GM21360 (cell line): ENCODE data around the gene TOB1.
A peak's percentile ranks its signal among the peaks of the same experiment; 100 is the strongest.

Source experiments
- ATAC-seq: cut with Tn5 transposase; IDR thresholded peaks from one replicate; pipeline ENCODE4 v1.9.1; 2021; ENCODE audit warnings: mild to moderate bottlenecking, moderate library complexity; ENCODE audit not compliant: unreplicated experiment

Gene TOB1

GRCh38 chr17:50832864-50833381, 33.2 kb downstream of the TOB1 start:
- no peak for ATAC-seq

DNA sequence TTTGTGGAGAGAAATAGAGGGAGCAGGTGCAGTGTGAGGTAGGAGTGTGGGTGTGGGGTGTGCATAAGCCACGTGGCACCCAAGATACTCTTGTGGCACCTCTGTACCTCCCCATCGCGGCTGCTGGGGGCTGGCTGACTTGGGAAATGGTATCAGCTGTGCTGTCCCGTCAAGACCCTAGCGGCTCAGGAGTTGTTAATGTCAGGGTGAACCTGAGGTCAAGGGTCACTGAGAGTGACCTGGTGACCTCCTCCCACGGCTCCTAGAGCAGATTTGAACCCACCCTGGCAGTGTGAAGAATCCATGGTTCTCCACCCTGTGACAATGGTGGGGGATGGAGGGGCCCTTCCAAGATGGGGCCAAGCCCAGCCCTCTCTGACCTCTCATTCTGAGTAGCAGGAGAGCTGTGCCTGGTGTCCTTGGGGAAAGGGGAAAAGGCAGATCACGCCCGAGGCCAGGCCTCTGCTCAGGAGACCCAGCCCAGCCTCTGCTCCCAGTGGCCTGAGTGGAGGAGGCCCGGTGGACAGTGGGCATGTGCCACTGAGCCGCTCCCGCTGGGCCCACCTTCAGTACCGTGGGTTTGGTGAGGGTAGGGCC, 33.8 kb downstream of the TOB1 start:
- no peak for ATAC-seq

DNA sequence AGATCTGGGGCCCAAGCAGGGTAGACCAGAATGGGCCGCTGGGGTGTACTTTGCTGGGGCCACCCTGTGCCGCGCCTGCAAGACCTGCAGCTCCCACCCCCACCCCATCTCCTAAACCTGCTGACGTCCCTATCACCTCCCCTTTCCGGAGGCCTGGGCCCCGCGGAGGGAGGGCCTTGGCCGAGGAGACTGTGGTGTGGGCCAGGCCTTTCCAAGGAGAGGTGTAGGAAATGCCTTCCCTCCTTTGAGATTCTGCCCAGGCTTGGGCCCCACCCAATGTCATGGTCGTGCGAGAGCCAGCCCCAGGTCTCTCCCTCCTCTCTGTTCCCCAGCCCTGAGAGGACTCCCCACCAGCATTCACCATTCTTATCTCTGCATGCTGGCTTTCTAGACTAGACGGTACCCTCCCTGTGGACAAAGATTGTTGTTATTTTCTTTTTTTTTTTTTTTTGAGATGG, 34.7 kb downstream of the TOB1 start:
- ATAC-seq: no peak

DNA sequence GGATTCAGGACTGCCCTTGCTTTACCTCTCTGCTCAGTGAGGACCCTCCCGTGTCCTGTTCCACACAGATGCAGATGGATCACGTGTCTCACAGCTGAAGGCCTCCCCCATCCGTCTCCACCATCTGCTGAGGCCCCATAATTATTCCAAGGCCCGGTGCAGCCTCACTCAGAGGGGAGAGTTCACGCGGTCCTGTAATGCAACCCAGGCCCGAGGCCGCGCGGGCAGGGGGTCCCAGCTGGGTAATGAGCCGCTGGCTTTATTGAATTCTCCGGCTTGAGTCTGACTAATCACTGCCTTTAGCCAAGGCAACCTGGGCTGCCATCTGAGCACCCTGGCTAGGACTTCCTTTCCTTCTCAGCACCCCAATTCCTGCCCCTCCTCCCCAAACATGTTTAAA, 35.2 kb downstream of the TOB1 start:
- ATAC-seq: no peak

DNA sequence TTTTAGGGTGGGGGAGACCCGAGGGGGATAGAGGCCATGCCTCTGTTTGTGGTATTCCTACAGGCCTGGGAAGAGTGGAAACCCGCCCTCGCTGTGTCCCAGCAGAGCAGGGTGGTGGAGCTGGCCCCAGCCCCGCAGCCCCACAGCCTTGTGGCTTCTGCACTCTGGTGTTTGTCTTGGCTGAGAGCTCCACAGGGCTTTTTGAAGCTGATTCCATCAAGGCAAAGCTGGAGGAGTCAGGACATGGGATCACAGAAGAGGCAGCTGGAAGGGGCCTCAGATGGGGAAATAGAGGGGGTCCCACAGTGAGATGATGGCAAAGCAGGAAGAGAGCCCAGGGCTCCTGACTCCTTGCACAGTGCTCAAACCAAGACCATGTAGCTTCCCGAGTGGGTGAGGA, 35.8 kb downstream of the TOB1 start:
- ATAC-seq: no peak

DNA sequence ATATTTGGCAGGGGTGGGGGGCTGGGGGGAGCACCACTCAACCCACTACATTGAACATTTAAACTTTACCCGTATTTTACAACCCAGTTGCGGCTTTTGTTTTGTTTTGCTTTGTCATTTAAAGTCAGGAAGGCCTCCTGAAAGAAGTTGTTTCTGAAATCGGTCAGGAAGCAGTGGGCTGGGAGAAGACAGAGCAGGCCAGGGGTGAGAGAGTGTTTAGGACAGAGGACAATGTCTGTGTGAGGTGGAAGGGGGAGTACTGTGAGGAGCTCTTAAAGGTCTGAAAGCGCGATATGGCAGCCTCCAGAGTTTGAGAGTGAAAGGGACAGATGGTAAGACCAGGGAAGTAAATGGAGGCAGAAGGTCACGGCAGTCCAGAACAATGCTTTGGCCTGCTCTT, 36.8 kb downstream of the TOB1 start:
- ATAC-seq: no peak

- peak; percentile 71 for ATAC-seq
Measured at GRCh38 chr17:50828508-50829170, 37.5 kb downstream of the TOB1 start.

GRCh38 chr17:50825188-50825587, 41.0 kb downstream of the TOB1 start:
- ATAC-seq: no peak

- ATAC-seq: no peak
Measured at GRCh38 chr17:50824429-50824828, 41.7 kb downstream of the TOB1 start.

- no peak for ATAC-seq
Measured at GRCh38 chr17:50822550-50822949, 43.6 kb downstream of the TOB1 start.

GRCh38 chr17:50820651-50821050, 45.5 kb downstream of the TOB1 start:
- no peak for ATAC-seq

- ATAC-seq: no peak
Measured at GRCh38 chr17:50818921-50819657, 47.1 kb downstream of the TOB1 start.

GRCh38 chr17:50818261-50818660, 47.9 kb downstream of the TOB1 start:
- ATAC-seq: no peak

DNA sequence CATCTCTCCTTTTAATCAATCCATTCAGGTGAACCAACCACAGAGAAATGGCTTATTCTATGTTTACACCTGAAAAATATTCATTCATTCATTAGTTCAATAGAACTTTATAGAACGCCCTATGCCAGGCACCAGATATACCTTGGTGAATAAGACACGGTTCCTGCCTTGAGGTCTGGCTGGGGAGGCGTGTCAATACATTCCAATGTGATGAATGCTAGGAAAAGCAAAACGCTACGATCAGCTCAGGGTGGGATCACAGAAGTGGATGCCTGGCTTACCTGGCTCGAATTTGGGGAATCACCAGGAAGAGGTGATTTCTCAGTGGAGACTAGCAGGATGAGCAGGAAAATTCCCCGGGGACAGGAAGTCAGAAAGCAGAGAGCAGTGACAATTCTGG, 48.3 kb downstream of the TOB1 start:
- ATAC-seq: no peak

- ATAC-seq: no peak
Measured at GRCh38 chr17:50816771-50817751, 49.1 kb downstream of the TOB1 start.

- ATAC-seq: no peak
Measured at GRCh38 chr17:50816271-50816670, 49.9 kb downstream of the TOB1 start.

GRCh38 chr17:50815400-50815799, 50.8 kb downstream of the TOB1 start:
- no peak for ATAC-seq

DNA sequence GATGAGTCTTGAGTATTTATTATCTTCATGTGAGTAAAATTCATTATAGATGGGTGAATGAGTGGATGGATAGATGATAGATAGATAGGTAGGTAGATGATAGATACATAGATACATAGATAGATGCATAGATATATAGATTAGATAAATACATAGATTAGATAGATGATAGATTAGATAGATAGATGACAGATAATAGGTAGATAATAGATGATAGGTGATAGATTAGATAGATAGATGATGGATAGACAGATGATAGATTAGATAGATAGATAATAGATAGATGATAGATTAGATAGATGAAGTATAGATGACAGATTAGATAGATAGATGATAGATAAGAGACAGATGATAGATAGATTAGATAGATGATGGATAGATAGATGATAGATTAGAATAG, 52.6 kb downstream of the TOB1 start:
- no peak for ATAC-seq
